Activated CD8-positive, alpha-beta memory T cell treated with anti-CD3 and anti-CD28 coated beads, Interleukin-2, amount 50 U/mL, for 24 hours (primary cell): ENCODE results near the gene GNG13.
"Not testable (repeated sequence)": the region's sequence is repeated elsewhere in the genome, so short reads cannot be mapped to it uniquely, and the experiment has no call there.

Experiments
- DNase-seq: peaks from one replicate; pipeline ENCODE4 v3.0.0-alpha.2; 2020; ENCODE audit errors: extremely low read depth

The GNG13 gene, protein sequence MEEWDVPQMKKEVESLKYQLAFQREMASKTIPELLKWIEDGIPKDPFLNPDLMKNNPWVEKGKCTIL

DNA sequence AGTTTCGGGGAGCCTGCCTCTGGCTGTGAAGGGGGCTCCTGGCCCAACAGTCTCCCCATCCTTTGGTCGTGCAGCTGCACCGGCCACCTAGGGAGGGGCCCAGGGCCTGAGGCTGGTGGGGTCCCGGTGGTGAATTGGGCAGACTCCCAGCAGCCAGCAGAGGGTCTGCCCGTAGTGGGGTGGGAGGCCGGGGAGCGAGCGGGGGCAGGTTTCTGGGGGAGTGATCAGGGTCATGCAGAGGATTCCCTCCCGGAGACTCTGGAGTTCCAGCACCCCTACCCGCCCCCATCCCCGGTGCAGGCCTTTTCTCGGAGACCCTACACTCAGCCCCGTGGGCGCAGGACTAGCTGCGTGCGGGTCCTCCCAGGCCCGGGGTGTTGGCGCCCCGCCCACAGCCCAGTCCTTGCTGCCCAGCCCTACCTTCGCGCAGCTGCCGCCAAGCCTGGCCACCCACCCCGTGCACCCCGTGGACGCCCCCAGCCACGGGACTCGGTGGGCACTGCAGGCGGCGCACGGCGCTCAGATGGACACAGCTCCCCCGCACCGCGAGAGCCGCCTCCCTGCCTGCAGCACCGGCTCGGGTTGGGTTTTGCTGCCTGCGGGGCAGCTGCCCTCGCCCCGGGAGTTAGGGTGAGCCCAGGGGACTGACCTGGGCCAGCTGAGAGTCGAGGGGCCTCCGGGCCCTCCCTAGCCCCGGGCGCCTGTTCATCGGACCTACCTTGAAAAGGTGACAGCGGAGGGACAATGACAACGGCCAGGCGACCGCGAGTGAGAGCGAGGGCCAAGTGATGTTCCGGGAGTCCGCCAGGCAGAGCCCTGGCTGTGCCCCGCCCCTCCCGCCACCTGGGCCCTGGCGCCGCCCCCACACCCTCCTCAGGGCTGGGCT is at the start of gene GNG13:
Gene GNG13, minus strand, starts transcription at position 787 of the 886 bp plus-strand sequence. CDS start 1,657 bp downstream, outside the sequence.
- DNase-seq, result no peak

DNA sequence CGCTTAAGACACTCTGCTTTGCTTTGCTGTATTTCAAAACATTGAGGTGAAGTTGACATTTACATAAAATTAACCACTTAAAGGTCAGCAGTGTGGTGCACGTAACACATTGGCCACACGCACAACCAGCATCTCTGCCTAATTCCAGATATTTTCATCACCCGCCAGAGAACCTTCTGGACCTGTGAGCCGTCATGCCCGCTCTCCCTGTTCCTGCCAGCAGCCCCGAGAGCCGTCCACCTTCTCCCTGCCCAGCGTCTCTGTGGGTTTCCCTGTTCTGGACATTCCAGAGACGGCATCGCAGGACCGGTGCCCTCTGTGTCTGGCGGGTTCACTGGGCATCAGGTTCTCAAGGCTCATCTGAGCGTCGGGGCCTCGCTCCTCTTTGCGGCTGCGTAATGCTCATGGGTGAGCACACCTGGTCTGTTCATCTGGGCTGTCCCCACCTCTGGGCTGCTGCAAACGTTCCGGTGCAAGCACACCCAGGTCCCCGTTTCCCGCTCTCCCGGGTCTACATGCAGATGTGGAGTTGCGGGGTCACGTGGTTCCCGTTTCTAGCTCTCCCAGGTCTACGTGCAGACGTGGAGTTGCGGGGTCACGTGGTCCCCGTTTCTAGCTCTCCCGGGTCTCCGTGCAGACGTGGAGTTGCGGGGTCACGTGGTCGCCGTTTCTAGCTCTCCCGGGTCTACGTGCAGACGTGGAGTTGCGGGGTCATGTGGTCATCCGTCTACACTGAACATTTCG is 48.1 kb upstream of the GNG13 start:
- no peak for DNase-seq

DNA sequence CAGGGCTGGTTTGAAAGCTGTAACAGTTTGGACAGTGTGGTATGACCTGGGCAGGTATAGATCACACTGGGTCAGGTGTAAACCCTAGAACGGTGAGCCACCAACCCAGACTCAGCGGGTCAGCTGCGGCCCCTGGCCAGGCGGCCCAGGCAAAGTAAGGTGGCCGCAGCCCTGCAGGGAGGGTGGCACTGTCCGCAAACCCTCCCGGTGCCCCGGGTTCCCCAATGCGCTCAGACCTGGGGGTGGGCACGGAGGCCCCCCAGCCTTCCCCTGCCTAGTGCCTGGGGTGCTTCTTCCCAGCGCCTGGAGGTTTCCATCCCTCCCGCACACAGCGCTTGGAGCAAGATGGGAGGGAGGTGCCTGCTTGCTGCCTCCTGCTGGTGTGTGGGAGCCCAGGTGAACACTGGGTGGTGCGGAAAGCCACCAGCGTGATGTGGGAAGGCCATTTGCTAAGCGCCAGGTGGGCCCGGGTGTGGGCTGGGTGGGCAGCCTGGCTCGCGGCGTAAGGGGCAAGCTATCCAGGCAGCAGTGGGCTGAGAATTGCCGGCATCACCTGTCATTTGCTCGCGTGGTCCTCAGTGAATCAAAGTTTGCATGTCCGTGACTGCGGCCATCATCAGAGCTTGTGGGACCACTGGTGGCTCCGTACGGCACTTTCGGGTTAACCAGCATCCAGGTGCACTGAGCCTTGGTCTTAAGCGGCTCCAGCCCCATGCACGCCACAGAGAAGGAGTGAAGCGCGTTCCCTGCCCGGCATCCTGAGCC is 47.3 kb upstream of the GNG13 start:
- DNase-seq, result no peak

DNA sequence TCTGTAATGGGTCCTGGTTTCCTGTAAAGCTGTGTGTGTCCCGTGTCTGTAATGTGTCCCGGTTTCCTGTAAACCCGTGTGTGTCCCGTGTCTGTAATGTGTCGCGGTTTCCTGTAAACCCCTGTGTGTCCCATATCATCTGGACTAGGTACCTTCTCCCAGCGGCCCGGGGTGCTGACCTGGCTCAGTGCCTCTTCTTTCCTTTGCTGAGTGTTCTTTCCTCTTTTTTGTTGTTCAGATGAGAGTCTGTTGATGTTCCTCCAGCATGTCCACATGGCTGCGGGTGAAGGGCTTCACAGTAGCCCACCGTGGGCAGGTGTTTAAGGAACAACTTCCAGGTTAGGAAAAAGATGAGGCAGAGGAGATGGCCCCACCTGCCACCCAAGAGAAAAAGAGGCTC is 46.6 kb upstream of the GNG13 start:
- no peak for DNase-seq

DNA sequence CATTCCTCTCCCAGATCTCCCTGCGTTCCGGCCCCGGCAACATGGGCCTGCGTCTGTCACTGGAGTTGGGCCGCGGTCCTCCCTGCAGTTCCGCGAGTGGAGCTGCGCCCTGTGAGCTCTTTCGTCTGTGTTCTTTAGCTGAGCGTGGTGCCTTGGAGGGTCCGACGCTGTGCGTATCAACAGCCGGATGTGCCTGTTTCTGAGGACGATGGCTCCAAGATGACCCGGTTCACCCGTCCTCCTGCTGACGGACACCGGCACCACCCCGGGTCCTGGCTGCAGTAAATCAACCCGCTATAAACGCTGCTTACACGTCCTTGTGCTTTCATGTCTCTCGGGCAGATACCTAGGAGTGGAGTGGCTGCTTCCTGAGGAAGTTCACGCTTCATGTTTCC is 44.8 kb upstream of the GNG13 start:
- DNase-seq, result no peak

DNA sequence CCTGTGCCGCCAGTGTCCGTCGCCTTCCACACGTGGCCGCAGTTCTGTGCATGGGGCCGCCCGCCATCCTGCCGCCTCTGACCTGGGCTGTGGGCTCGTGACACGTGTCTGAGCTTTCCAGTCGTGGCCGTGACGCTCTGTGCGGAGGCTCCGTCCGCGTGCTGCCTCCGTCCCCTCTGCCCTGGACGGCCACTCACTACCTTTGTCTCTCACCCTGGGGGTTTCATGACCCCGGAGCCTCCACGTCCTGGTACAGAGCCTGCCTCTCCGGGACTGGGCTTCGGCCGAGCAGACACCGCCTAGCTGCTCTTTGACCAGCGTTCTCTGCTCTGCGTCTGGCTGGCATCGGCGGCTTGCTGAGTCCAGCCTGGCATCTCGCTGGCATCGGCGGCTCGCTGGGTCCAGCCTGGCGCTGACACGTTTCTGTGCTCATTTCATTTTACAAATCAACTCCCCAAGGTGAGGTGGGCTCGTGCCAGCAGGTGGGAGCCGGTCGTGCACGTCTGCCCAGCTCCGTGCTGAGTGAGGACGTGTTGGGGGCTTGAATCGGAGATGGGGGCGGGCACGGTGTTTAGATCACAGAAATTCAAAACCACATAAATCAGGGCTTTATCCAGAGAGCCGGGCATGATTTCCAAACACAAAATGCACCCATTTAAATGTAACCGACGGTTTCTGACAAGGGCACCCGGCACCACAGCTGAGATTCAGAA is 44.3 kb upstream of the GNG13 start:
- DNase-seq, result no peak

DNA sequence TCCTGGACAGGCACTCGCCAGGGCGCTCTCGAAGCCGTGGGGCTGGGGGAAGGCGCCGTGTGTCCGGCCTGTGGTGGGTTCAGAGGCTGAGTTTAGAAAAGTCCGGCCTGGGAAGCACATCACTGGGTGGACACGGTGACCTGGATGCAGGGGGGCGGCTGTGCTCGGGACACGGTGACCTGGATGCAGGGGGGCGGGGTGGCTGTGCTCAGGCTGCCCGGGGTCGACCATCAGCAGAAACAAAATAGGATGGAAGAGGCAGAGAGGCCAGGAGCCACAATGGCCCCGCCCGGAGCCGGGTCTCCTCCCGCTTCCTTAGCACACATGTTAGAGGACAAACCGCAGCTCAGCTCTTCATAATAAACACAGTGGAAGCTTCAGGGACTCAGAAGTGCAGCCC is 43.2 kb upstream of the GNG13 start:
- DNase-seq, result no peak

DNA sequence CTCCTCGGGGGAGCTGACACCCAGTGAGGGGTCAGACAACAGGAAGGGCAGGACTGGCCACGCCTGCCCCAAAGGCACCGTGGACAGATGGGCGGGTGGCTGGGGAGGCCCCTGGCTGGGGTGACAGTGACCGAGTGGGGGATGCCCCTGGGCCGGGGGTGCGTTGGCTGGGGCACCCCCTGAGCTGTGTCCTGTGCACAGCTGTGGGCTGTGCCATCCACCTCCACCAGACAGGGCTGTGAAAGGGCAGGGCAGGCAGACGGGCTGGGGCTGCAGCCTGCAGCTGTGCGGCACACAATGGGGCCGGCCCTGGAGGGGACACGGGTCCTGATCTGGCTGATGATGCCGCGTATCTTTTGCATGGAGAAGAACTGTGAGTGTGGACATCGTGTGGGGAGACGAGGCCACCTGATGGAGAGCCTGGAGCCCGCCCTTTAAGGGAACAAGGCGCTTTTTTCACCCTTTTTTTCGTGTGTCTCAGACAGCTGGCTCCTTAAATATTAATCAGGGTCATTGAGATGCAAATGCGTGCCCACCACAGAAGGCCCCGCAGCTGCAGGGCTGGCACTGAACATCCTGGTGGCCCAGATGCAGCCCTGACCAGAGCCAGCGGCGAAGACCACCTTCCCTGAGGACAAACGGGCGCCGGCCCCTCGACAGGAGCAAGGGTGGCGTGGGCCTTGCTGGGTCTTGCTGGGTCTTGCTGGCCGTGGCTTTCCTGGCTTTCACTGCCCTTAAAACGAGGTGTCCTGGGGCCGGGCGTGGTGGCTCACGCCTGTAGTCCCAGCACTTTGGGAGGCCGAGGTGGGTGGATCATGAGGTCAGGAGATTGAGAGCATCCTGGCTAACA is 42.4 kb upstream of the GNG13 start:
- no peak for DNase-seq

DNA sequence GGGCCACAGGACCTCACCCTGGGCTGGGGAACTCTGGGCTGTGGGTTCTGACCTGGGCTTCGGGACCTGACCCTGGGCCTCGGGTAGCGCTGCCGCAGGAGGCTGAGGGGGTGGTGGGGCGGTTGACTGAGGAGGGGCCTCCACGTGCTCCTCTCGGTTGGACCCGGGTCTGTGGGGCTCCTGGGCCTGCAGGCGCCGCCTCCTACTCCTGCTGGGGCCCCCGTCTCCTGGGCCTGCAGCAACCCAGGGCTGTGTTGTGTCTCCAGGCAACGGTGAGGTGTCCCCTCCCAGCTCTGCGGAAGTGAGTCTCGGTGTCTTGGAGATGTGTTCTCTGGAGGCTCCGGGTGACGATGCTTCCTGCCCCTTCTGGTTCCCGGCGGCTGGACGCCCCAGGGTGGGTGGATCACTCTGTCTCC is 41.5 kb upstream of the GNG13 start:
- DNase-seq, result no peak

DNA sequence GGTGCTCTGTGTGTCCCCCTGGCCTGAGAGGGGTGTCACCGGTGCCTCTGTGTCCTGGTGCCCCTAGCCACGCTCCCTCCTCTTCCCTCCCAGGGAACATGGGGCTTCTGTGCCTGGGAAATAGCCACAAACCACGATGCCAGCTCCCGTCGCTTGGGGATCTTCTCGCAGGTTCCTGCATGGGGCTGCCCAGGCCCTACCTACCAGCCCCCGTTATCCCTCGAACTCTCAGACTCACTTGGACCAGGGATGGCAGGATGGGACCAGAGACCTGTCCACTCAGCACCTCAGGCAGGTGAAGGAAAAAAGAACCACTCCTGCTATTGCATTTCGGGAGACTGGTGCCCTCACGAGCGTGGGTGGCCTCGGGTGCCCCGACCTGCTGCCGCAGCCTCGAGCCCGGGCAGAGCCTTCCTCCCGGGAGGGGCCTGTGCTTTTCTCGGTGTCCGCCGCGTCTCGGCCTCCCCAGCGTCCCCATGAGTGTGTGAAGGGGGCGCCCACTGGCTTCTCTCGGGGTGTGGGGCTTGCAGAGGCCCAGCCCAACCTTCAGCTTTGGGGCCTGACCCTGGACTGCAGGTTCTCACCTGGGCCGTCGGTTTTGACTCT is 41.0 kb upstream of the GNG13 start:
- no peak for DNase-seq

DNA sequence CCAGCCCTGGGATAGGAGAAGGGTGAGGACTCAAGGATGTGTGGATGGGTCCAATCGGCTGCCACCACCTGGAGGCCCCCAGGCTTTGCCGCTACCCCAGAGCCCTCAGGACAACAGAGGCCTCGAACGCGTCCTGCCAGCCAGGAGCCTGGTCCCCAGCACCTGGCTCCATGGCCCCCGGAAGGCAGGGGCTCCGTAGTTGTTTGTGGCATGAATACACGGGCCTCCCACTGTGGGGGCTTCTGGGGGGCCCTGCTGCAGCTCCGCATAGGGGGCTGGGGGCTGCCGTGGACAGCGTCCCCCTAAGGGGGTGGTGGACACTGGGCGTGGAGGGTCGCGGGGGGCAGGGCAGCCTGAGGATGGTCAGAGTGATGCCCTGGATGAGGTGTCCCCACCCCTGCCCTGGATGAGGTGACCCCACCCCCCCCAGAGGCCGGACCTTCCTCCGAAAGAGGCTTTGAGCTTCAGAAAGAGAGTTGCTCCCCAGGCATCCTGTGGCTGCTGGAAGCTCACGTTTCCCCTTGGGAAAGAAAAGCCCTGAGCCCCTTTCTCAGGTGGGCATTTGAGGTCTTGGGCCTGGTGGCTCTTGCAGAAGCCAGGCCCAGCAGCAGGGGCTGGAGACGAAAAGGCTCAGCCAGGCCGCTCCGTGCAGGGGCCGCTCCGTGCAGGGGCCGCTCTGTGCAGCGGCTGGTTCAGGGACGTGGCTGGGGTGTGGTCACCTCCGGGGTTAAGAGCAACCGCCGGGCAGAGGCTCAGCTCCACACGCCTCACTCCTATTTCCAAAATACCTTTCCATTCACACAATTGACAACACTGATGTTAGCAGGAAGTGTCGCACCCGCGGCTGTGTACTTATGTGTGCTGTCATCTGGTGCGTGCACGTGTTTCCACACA is 40.3 kb upstream of the GNG13 start:
- DNase-seq, result no peak

DNA sequence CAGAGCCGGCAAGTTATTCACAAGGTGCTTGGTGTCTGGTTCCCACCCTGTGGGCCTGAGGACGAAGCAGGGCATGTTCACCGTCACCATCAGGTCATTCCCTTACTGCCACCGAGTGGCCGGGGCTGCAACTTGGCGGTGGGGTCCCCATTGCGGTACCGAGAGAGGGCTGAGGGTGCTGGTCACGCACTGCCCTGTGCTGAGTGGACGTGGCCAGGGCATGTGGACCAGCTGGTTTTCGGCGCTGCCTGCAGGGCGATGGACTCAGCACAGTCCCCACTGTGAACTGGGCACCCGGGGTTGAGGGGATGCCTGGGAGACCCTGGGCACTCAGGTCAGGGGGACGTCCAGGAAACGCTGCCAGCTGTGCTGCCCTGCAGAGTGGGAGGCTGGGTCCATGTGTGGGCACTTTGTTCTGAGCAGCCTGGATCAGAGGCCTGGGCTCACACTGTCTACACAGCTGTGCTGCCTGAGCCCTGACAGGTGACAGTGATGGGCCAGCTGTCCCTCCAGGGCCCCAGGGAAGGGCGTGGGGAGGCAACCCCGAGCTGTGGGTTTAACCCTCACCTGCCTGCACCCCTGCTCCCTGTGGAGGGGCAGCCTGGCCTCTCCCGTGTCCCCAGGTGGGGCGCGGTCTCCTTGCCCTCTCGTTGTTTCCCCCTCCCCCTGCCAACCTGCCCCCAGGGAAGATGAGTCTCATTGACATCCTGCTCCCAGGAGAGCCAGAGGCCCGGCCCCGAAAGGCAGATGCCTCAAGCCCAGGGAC is 39.3 kb upstream of the GNG13 start:
- no peak for DNase-seq

DNA sequence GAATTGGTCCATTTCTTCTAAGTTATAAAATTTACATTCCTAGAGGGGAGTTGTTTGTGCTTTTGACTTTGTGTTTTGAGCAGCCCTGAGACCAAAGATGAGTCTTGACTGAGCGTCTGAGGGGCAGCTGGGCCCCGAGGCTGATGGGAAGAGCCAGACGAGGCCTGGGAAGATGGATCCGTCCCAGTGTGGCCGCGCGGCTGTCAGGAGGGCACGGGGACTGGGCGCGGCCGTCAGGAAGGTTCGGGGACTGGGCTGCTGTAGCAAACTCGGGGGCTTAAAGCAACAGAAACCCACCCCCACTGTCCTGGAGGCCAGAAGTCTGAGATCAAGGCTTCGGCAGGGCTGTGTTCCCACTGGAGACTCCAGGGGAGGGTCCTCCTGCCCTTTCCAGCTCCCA is 38.2 kb upstream of the GNG13 start:
- no peak for DNase-seq

DNA sequence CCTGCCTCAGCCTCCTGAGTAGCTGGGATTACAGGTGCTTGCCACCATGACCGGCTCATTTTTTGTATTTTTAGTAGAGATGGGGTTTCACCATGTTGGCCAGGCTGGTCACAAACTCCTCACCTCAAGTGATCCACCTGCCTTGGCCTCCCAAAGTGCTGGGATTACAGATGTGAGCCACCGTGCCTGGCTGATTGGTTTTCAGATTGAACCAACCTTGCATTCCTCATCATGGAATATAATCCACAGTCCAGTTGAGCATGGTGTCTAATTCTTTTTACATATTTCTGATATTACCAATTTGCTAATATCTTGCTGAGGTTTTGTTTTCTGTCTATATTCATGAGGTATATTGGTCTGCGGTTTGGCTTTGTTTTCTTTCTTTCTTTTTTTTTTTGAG is 36.3 kb upstream of the GNG13 start:
- not testable (repeated sequence) for DNase-seq

DNA sequence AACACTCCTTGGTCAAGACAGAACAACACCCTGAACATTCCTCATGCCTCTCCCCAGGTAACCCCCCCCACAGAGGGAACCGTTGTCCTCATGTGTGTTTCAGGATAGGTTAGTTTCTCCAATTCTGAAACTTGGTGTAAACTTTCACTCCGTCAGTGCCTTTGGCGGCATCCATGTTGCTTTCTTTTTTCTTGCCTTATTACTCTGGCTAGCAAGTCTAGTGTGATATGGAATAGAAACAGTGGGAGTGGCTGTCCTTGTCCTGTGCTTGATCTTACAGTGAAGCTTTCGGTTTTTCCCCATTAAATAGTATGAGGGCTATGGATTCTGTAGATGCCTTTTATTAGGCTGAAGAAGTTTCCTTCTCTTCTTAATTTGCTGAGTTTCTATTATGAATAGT is 35.7 kb upstream of the GNG13 start:
- no peak for DNase-seq

DNA sequence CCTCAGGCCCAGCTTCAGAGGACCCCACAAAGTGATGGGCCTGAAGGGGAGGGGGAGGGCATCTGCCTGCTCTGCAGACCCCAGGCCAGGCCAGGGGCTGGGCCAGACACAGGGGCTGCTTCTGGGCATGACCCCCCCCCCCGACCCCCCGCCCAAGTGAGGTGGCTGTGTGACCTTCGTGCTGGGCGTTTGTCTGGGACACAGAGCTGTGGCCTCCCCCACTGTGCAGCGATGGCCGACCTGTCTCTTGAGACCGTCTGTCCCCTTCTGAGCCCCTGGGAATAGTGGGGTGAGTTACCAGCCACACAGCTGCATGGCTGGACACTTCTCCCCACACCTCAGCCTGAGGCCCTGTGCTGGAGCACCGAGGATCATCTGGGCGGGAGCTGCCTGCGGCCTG is 34.8 kb upstream of the GNG13 start:
- DNase-seq, result no peak

DNA sequence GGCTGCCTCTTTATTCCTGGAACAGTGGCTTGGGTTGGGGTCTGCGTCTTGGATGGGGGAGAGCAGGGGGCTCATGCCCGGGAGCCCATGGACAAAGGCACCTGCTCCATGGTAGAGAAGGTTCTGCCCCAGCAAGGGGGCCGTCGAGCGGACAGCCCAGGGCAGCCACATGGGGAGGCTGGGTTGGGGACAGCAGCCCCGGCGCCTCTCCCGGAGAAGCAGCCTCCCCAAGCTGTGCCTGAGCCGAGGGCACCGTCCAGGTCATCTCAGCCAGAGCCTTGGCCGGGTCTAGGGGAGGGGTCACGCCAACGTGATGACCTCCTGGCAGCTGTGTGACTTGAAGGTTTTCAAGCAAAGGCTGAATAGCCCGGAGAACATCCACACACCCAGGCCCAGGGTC is 32.9 kb upstream of the GNG13 start:
- DNase-seq, result no peak

DNA sequence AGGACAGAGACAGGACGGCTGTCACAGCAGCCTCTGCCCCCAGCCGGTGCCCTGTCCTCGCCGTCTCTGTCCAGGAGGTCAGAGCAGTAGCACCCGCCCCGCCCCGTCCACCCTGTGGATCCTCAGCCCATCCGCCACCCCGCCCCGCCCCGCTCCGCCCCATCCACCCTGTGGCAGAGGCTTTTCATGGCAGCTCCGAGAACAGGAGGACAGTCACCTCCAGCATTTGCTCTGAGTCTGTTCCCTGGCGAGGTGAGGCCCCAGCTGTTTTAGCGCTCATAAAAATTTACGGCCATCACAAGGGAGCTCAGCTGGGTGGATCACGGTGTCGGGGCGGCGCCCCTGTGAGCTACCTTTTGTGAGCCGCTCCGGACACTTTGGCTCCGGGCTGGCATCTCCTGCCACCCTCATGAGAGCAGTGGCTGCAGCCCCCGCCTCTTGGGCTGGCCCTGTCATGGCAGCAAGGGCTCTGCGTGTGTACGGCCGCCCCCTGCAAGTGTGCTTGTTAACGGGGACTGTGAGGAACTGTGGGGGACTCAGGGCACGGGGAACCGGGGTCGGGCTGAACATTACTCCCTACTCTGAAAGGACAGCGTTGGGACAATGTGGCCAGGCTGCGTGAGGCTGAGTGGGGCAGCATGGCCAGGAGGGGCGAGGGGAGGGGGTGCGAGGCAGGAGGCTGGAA is 32.3 kb upstream of the GNG13 start:
- DNase-seq, result no peak
